Esophagus squamous epithelium (tissue), 4 donors: ENCODE results near the gene RPP30.

Source experiments
- CTCF ChIP-seq, 6 experiments: fragments of 450-650 bp in 4 of 6; fragments of 200-600 bp in 2 of 6; sonication (generic) in 2 of 6; IDR thresholded peaks; one replicate each; pipeline ENCODE4 v1.5.1; 2016 to 2019; ENCODE audit warnings: antibody characterized with exemption in 6 of 6, mild to moderate bottlenecking in 4 of 6, moderate library complexity in 4 of 6
- POLR2A ChIP-seq, 4 donors: fragments of 450-650 bp; IDR thresholded peaks; one replicate each; pipeline ENCODE4 v1.6.1; 2017; ENCODE audit warnings: antibody characterized with exemption in 4 of 4, mild to moderate bottlenecking in 4 of 4, moderate library complexity in 3 of 4

GRCh38 chr10:90919683-90920574 lies 48.2 kb downstream of the RPP30 start:
- TF ChIP-seq POLR2A (IDR thresholded peaks at IDR 0.05) (no peak), CTCF (IDR thresholded peaks at IDR 0.05) (no peak)
